GM10248 (cell line): ENCODE measurements around the gene LSM2.

Experiments used
- CTCF ChIA-PET: fragments of 300-600 bp; sonication (Branson Sonifier 250); formaldehyde crosslinking; extraction: SDS; loops from one replicate; lab custom pipeline; 2021; ENCODE audit warnings: antibody characterized with exemption; lab: Yijun Ruan, JAX
- POLR2A ChIA-PET: fragments of 350-650 bp; sonication (Branson Sonifier 250); formaldehyde crosslinking; extraction: SDS; loops from one replicate; lab custom pipeline; 2020; ENCODE audit warnings: antibody characterized with exemption; lab: Yijun Ruan, JAX
- DNase-seq: peaks from one replicate; pipeline ENCODE4 v3.0.0; 2012; ENCODE audit errors: extremely low spot score
- CTCF ChIP-seq: IDR thresholded peaks from 2 replicates; pipeline ENCODE4 v1.5.1; 2012; ENCODE audit warnings: mild to moderate bottlenecking, low read depth; ENCODE audit errors: extremely low read depth, missing control alignments, control extremely low read depth

LSM2 gene

DNA sequence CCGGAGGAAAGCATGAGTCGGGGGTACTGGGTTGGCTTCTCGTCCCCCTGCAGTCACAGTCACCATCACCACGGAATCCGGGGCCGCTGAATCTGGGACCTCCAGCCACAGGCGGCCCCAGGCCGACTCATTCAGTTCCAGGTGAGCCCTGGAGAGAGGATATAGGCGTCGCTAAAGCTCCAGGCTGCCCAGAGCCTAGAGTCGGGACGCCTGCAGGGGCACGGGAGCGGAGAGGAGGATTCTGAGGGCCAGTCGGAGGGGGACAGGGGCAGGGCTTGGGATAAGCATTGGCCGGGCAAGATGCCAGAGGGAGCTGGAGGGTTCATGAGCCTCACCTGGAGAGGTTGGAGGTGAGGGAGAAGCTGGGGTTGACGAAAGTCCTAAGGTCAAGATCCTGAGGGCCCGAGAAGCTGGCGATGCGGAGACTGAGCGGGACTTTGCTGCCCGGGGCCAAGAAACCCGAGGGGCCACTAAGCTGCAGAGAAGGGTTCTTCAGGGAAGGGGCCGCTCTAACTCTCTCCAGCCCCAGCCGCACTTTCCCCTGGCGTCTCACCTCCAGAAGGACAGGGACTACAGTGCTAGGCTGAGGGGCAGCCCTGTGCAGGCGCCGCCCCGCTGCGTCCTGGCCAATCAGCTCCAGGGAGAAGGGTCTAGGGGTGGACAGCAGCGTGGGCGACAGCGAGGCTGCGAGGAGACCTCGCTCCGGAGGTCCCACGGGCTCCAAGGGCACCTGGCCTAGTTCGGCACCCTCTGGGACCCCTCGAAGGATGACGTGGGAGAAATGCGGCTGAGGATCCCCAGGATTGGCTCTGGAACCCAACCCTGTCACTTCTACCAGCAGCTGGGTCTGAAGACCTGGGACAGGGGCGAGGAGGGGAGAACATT, 40.6 kb downstream of the LSM2 start:
- POLR2A ChIA-PET = no interaction called here
- CTCF ChIA-PET = no interaction called here
- no peak for DNase-seq
- TF ChIP-seq CTCF = no peak

DNA sequence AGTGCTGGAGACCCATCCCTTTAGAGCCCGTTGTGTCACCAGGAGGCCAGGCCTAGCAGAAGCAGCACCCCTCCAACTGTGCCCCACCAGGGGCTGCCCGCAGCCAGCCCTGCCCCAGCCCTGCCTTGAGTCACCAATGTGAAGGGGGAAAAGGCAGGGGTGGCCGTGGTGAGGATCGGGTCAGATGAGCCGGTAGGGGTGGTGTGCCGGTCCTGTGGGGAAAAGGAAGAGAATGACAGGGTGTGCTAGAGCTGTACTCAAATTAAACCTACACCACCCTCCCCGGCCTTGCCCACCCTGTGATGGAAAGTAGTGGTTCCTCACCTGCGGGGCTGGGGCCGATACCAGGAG, 41.2 kb downstream of the LSM2 start:
- no peak for TF ChIP-seq CTCF
- CTCF ChIA-PET = no interaction called here
- DNase-seq = no peak
- POLR2A ChIA-PET = no interaction called here

GRCh38 chr6:31764198-31764597, 42.6 kb downstream of the LSM2 start:
- TF ChIP-seq CTCF = no peak
- POLR2A ChIA-PET = no interaction called here
- DNase-seq = no peak
- CTCF ChIA-PET = no interaction called here

DNA sequence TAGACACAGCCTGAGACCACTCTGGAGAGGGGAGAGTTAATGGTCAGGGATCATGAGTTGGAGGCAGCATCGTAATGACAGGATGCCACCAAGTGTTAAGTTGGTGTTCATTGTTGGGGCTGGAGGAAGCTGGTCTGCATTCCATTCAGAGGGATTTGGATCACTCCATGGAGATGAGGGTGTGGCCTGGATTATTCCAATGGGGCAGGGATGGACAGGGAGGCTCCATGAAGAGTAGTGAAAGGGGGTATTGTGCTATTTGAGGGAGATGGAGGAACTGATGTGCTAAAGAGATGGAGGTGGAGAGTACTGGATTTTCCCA, 43.2 kb downstream of the LSM2 start:
- CTCF ChIA-PET = no interaction called here
- DNase-seq = no peak
- POLR2A ChIA-PET = no interaction called here
- TF ChIP-seq CTCF = no peak

DNA sequence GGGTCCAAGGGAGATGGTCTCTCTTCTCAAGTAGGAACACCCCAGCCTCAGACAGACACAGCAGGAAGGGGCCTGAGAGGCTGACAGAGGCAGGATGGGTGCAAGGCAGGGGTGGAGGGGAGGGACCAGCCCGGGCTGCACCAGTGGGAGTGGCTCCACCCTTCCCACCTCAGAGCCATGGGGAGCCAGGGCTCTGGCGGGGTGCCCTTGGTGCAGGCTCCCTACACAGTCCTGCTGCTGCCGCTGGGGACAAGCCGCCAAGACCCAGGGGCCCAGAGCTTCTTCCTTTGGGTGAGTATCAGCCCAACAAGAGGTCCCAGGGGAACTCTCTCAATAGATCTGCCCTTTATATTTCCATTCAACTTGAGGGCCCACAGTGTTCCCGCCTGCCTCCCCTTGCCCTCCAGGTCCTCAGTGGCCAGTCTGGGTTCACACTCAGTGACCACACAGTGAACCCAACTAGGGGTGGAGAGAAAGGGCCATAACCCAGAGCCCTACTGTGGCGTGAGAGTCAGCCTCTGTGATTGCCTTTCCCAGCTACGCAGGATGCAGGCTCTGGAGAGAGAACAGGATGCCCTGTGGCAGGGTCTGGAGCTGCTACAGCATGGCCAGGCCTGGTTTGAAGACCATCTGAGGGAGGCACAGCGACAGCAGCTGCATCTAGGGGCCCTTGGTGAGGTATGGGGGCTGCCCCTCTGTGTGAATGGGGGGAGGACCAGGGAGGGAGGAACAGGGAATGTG, 43.7 kb downstream of the LSM2 start:
- no peak for TF ChIP-seq CTCF
- ChIA-PET CTCF (no interaction called here), POLR2A (no interaction called here)
- DNase-seq = no peak

DNA sequence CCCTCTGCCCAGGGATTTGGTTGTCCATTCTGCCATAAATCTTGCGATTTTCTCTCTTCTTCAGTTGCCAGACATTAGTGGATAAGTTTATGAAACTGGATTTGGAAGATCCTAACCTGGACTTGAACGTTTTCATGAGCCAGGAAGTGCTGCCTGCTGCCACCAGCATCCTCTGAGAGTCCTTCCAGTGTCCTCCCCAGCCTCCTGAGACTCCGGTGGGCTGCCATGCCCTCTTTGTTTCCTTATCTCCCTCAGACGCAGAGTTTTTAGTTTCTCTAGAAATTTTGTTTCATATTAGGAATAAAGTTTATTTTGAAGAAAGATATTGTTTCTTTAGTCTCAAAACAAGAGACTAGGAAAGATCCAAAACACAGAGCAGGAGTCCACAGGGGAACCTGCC, 44.4 kb downstream of the LSM2 start, which contains the start of gene SAPCD1:
SAPCD1 (plus strand) TSS at position 301 of the 400 bp plus-strand sequence. CDS start 399 bp downstream, outside the sequence.
- POLR2A ChIA-PET = no interaction called here
- DNase-seq = no peak
- no peak for TF ChIP-seq CTCF
- CTCF ChIA-PET = no interaction called here
